ENCODE results near the gene ITGA6. TPM values are rescaled to one million over a fixed set of nuclear protein-coding genes. Genes with fewer than 3 reads are reported as not detected.

The ITGA6 gene
- total RNA-seq, 2 experiments from 2014 or later, result 7.8 to 7.9 TPM

- ChIA-PET POLR2A (no interaction called here), CTCF (interaction anchor here (0.6 to 15.3 kb wide), 2 partner anchors 21 to 23 kb away, joined by 3 to 405 read pairs; partner anchors contain the start of gene ITGA6)
- H3K4me3 Mint-ChIP-seq, result no peak overlapping the region
- ATAC-seq, result no peak
- no peaks in the 10 kb centered on the region for H3K9me3 Mint-ChIP-seq (ENCODE audit: low read depth)
- DNase-seq, result no peak
- intact Hi-C loops (cut with DNase I, micrococcal nuclease), result no loop called here
- no peaks in the 10 kb centered on the region for H3K27me3 Mint-ChIP-seq
- H3K27ac Mint-ChIP-seq, result peak overlapping the region; percentile 8
- no peaks in the 10 kb centered on the region for H3K36me3 Mint-ChIP-seq (ENCODE audit: low read depth)
- peaks cover 74% of the 10 kb centered on the region for H3K4me1 Mint-ChIP-seq
These were observed 27.2 kb downstream of the ITGA6 start for GRCh38 chr2:172454404-172455120.

- POLR2A ChIA-PET, result no interaction called here
- ATAC-seq (peak; percentile 31), DNase-seq (no peak)
- Mint-ChIP-seq H3K27ac (no peak overlapping the region), H3K36me3 (ENCODE audit: low read depth) (no peaks in the 10 kb centered on the region), H3K27me3 (no peaks in the 10 kb centered on the region), H3K9me3 (ENCODE audit: low read depth) (no peaks in the 10 kb centered on the region), H3K4me1 (peaks cover 75% of the 10 kb centered on the region), H3K4me3 (no peak overlapping the region)
- CTCF ChIA-PET, result interaction anchor here (0.6 to 15.3 kb wide), 2 partner anchors 20 to 23 kb away, joined by 3 to 405 read pairs; partner anchors contain the start of gene ITGA6
- intact Hi-C loops (cut with DNase I, micrococcal nuclease), result no loop called here
These were observed 27.7 kb downstream of the ITGA6 start for GRCh38 chr2:172455121-172455515.

- Mint-ChIP-seq H3K4me3 (no peak overlapping the region), H3K27me3 (no peaks in the 10 kb centered on the region), H3K9me3 (ENCODE audit: low read depth) (no peaks in the 10 kb centered on the region), H3K36me3 (ENCODE audit: low read depth) (no peaks in the 10 kb centered on the region), H3K27ac (no peak overlapping the region), H3K4me1 (peaks cover 79% of the 10 kb centered on the region)
- intact Hi-C loops (cut with DNase I, micrococcal nuclease), result no loop called here
- POLR2A ChIA-PET, result no interaction called here
- DNase-seq (no peak), ATAC-seq (no peak)
- CTCF ChIA-PET, result interaction anchor here (15.3 kb wide), 1 partner anchor 24 kb away, joined by 405 read pairs; the partner anchor contains the start of gene ITGA6
These were observed 28.6 kb downstream of the ITGA6 start for GRCh38 chr2:172456002-172456401.

GRCh38 chr2:172457536-172457935 is 30.1 kb downstream of the ITGA6 start:
- ChIA-PET POLR2A (no interaction called here), CTCF (interaction anchor here (0.6 to 15.3 kb wide), 4 partner anchors 9 to 411 kb away, joined by 3 to 405 read pairs (median 4); partner anchors contain the start of gene ITGA6)
- no peak overlapping the region for H3K4me3 Mint-ChIP-seq
- peak overlapping the region; percentile 20 for H3K27ac Mint-ChIP-seq
- H3K9me3 Mint-ChIP-seq (ENCODE audit: low read depth), result no peaks in the 10 kb centered on the region
- intact Hi-C loops (cut with DNase I, micrococcal nuclease), result no loop called here
- peaks cover 83% of the 10 kb centered on the region for H3K4me1 Mint-ChIP-seq
- ATAC-seq (no peak), DNase-seq (no peak)
- H3K27me3 Mint-ChIP-seq, result no peaks in the 10 kb centered on the region
- no peaks in the 10 kb centered on the region for H3K36me3 Mint-ChIP-seq (ENCODE audit: low read depth)

- peak overlapping the region; percentile 30 for H3K27ac Mint-ChIP-seq
- intact Hi-C loops (cut with DNase I, micrococcal nuclease), result no loop called here
- DNase-seq (no peak), ATAC-seq (no peak)
- no peaks in the 10 kb centered on the region for H3K9me3 Mint-ChIP-seq (ENCODE audit: low read depth)
- no peaks in the 10 kb centered on the region for H3K36me3 Mint-ChIP-seq (ENCODE audit: low read depth)
- ChIA-PET POLR2A (interaction anchor here (1.0 kb wide), 1 partner anchor 31 kb away, joined by 4 read pairs; the partner anchor contains the start of gene ITGA6), CTCF (interaction anchor here (0.9 to 15.3 kb wide), 3 partner anchors 8 to 412 kb away, joined by 4 to 405 read pairs (median 5); partner anchors contain the start of gene ITGA6)
- no peaks in the 10 kb centered on the region for H3K27me3 Mint-ChIP-seq
- H3K4me3 Mint-ChIP-seq, result no peak overlapping the region
- H3K4me1 Mint-ChIP-seq, result peaks cover 89% of the 10 kb centered on the region
These were observed 31.3 kb downstream of the ITGA6 start for GRCh38 chr2:172458561-172459124.

GRCh38 chr2:172460780-172461201 is 33.4 kb downstream of the ITGA6 start:
- peaks cover 2% of the 10 kb centered on the region for H3K36me3 Mint-ChIP-seq (ENCODE audit: low read depth)
- ATAC-seq (no peak), DNase-seq (no peak)
- no peaks in the 10 kb centered on the region for H3K9me3 Mint-ChIP-seq (ENCODE audit: low read depth)
- no peak overlapping the region for H3K27ac Mint-ChIP-seq
- H3K27me3 Mint-ChIP-seq, result no peaks in the 10 kb centered on the region
- POLR2A ChIA-PET, result interaction anchor here (0.5 to 1.2 kb wide), 3 partner anchors 31 to 253 kb away, joined by 3 to 4 read pairs (median 3); no protein-coding TSS in a partner anchor
- CTCF ChIA-PET, result interaction anchor here (0.6 to 15.3 kb wide), 26 partner anchors 8 to 404 kb away, joined by 3 to 405 read pairs (median 6); partner anchors contain the start of genes DLX2 and ITGA6
- peaks cover 91% of the 10 kb centered on the region for H3K4me1 Mint-ChIP-seq
- intact Hi-C loops (cut with DNase I, micrococcal nuclease), result loop anchor here (1.0 to 10.0 kb wide), 8 partner anchors 14 to 886 kb away; partner anchors contain the start of gene METAP1D (in 1 of the 2)
- H3K4me3 Mint-ChIP-seq, result no peak overlapping the region

- no peak overlapping the region for H3K27ac Mint-ChIP-seq
- CTCF ChIA-PET, result interaction anchor here (0.6 to 15.3 kb wide), 51 partner anchors 11 to 862 kb away, joined by 3 to 405 read pairs (median 4); partner anchors contain the start of genes DLX2 and ITGA6
- H3K36me3 Mint-ChIP-seq (ENCODE audit: low read depth), result peaks cover 2% of the 10 kb centered on the region
- ATAC-seq, result peak; percentile 58
- H3K4me3 Mint-ChIP-seq, result peak overlapping the region; percentile 24
- DNase-seq, result peak; percentile 87
- intact Hi-C loops (cut with DNase I, micrococcal nuclease), result loop anchor here (1.0 to 10.0 kb wide), 12 partner anchors 15 to 887 kb away; partner anchors contain the start of genes ITGA6 (in 1 of the 2) and METAP1D (in 1 of the 2)
- no peaks in the 10 kb centered on the region for H3K9me3 Mint-ChIP-seq (ENCODE audit: low read depth)
- no peaks in the 10 kb centered on the region for H3K27me3 Mint-ChIP-seq
- POLR2A ChIA-PET, result interaction anchor here (0.6 to 1.2 kb wide), 8 partner anchors 9 to 260 kb away, joined by 3 to 4 read pairs (median 3); no protein-coding TSS in a partner anchor
- peaks cover 90% of the 10 kb centered on the region for H3K4me1 Mint-ChIP-seq
These were observed 34.4 kb downstream of the ITGA6 start for GRCh38 chr2:172461591-172462372.

- POLR2A ChIA-PET, result interaction anchor here (0.9 kb wide), 3 partner anchors 12 to 55 kb away, joined by 3 read pairs; no protein-coding TSS in a partner anchor
- Mint-ChIP-seq H3K4me3 (peak overlapping the region; percentile 24), H3K27me3 (no peaks in the 10 kb centered on the region), H3K4me1 (peaks cover 93% of the 10 kb centered on the region), H3K36me3 (ENCODE audit: low read depth) (peaks cover 4% of the 10 kb centered on the region), H3K27ac (no peak overlapping the region), H3K9me3 (ENCODE audit: low read depth) (no peaks in the 10 kb centered on the region)
- intact Hi-C loops (cut with DNase I, micrococcal nuclease), result loop anchor here (1.0 to 10.0 kb wide), 10 partner anchors 34 to 888 kb away; partner anchors contain the start of genes ITGA6 (in 1 of the 2) and METAP1D (in 1 of the 2)
- no peak for DNase-seq
- CTCF ChIA-PET, result interaction anchor here (0.9 to 15.3 kb wide), 34 partner anchors 10 to 652 kb away, joined by 3 to 405 read pairs (median 4); partner anchors contain the start of gene ITGA6
- ATAC-seq, result no peak
These were observed 35.0 kb downstream of the ITGA6 start for GRCh38 chr2:172462373-172462848.

GRCh38 chr2:172462849-172463381 is 35.5 kb downstream of the ITGA6 start:
- ATAC-seq (peak; percentile 63), DNase-seq (peak; percentile 52)
- peaks cover 6% of the 10 kb centered on the region for H3K36me3 Mint-ChIP-seq (ENCODE audit: low read depth)
- ChIA-PET POLR2A (interaction anchor here (0.9 kb wide), 1 partner anchor 13 kb away, joined by 3 read pairs; no protein-coding TSS in a partner anchor), CTCF (interaction anchor here (0.9 to 15.3 kb wide), 22 partner anchors 10 to 652 kb away, joined by 3 to 405 read pairs (median 6); partner anchors contain the start of gene ITGA6)
- no peaks in the 10 kb centered on the region for H3K9me3 Mint-ChIP-seq (ENCODE audit: low read depth)
- no peak overlapping the region for H3K4me3 Mint-ChIP-seq
- peaks cover 88% of the 10 kb centered on the region for H3K4me1 Mint-ChIP-seq
- intact Hi-C loops (cut with DNase I, micrococcal nuclease), result loop anchor here (1.0 to 10.0 kb wide), 10 partner anchors 35 to 888 kb away; partner anchors contain the start of genes ITGA6 (in 1 of the 2) and METAP1D (in 1 of the 2)
- H3K27ac Mint-ChIP-seq, result peak overlapping the region; percentile 65
- H3K27me3 Mint-ChIP-seq, result no peaks in the 10 kb centered on the region

Data from activated CD4-positive, alpha-beta T cell treated with anti-CD3 and anti-CD28 coated beads for 36 hours (primary cell).